ENCODE measurements around the gene TRIM42.

TRIM42 gene

DNA sequence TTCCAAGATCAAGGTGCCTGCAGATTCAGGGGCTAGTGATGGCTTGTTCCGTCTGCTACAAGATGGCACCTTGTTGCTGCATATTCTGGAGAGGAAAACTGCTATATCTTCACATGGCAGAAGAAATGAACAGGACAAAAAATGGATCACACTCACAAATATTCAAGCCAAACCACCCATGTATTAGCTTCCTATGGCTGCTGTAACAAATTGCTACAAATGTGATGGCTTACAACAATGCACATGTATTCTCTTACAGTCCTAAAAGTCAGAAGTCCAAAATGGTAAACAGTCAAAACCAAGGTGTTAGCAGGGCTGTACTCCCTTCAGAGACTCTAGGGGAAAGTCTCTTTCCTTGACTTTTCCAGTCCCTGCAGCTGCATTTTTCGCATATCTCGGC lies 55.8 kb downstream of the TRIM42 start:
- H3K36me3 ChIP-seq (ENCODE audit: control insufficient read depth in 2 of 2, insufficient read depth in 1 of 2, low read length in 2 of 2): no peaks in the 10 kb centered on the region
- ChIA-PET CTCF (no interaction called here), POLR2A (no interaction called here)
- H3K9me3 ChIP-seq (ENCODE audit: control insufficient read depth, insufficient read depth, low read depth, low read length): no peaks in the 10 kb centered on the region
- no peak overlapping the region for H3K27ac ChIP-seq (ENCODE audit: extremely low read depth, low read depth, low read length)
- no peak overlapping the region for H3K4me3 ChIP-seq (ENCODE audit: low read depth, low read length)
- TF ChIP-seq ZNF837 (tag by site-specific recombination; IDR thresholded peaks at IDR 0.05) (no peak), ZNF529 (tag by site-specific recombination; IDR thresholded peaks at IDR 0.05; ENCODE audit: insufficient replicate concordance) (no peak), ZNF433 (tag by site-specific recombination; IDR thresholded peaks at IDR 0.05; ENCODE audit: low read depth) (no peak), ZNF830 (tag by site-specific recombination; IDR thresholded peaks at IDR 0.05; ENCODE audit: low read depth) (no peak), GLI4 (tag by site-specific recombination; IDR thresholded peaks at IDR 0.05) (no peak), TRIM28 (IDR thresholded peaks at IDR 0.05; ENCODE audit: borderline replicate concordance, low read length) (no peak), BCL11B (tag by site-specific recombination; IDR thresholded peaks at IDR 0.05; ENCODE audit: low read depth) (no peak), KLF10 (tag by site-specific recombination; IDR thresholded peaks at IDR 0.05) (no peak), ZNF426 (tag by site-specific recombination; IDR thresholded peaks at IDR 0.05) (no peak), OVOL3 (tag by site-specific recombination; IDR thresholded peaks at IDR 0.05) (no peak), ZFP3 (tag by site-specific recombination; IDR thresholded peaks at IDR 0.05; ENCODE audit: low read depth) (no peak), ZNF174 (tag by site-specific recombination; IDR thresholded peaks at IDR 0.05) (no peak), ZNF670 (tag by site-specific recombination; IDR thresholded peaks at IDR 0.05; ENCODE audit: low read depth) (no peak), ZNF560 (tag by site-specific recombination; IDR thresholded peaks at IDR 0.05; ENCODE audit: borderline replicate concordance) (no peak), ZNF707 (tag by site-specific recombination; IDR thresholded peaks at IDR 0.05) (no peak), ZBTB21 (tag by site-specific recombination; IDR thresholded peaks at IDR 0.05) (no peak)
- TF ChIP-seq, protein P1, sequence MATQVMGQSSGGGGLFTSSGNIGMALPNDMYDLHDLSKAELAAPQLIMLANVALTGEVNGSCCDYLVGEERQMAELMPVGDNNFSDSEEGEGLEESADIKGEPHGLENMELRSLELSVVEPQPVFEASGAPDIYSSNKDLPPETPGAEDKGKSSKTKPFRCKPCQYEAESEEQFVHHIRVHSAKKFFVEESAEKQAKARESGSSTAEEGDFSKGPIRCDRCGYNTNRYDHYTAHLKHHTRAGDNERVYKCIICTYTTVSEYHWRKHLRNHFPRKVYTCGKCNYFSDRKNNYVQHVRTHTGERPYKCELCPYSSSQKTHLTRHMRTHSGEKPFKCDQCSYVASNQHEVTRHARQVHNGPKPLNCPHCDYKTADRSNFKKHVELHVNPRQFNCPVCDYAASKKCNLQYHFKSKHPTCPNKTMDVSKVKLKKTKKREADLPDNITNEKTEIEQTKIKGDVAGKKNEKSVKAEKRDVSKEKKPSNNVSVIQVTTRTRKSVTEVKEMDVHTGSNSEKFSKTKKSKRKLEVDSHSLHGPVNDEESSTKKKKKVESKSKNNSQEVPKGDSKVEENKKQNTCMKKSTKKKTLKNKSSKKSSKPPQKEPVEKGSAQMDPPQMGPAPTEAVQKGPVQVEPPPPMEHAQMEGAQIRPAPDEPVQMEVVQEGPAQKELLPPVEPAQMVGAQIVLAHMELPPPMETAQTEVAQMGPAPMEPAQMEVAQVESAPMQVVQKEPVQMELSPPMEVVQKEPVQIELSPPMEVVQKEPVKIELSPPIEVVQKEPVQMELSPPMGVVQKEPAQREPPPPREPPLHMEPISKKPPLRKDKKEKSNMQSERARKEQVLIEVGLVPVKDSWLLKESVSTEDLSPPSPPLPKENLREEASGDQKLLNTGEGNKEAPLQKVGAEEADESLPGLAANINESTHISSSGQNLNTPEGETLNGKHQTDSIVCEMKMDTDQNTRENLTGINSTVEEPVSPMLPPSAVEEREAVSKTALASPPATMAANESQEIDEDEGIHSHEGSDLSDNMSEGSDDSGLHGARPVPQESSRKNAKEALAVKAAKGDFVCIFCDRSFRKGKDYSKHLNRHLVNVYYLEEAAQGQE (tag by site-specific recombination; IDR thresholded peaks at IDR 0.05): no peak
- TF ChIP-seq, protein P2, sequence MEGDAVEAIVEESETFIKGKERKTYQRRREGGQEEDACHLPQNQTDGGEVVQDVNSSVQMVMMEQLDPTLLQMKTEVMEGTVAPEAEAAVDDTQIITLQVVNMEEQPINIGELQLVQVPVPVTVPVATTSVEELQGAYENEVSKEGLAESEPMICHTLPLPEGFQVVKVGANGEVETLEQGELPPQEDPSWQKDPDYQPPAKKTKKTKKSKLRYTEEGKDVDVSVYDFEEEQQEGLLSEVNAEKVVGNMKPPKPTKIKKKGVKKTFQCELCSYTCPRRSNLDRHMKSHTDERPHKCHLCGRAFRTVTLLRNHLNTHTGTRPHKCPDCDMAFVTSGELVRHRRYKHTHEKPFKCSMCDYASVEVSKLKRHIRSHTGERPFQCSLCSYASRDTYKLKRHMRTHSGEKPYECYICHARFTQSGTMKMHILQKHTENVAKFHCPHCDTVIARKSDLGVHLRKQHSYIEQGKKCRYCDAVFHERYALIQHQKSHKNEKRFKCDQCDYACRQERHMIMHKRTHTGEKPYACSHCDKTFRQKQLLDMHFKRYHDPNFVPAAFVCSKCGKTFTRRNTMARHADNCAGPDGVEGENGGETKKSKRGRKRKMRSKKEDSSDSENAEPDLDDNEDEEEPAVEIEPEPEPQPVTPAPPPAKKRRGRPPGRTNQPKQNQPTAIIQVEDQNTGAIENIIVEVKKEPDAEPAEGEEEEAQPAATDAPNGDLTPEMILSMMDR (tag by site-specific recombination; IDR thresholded peaks at IDR 0.05): no peak
- no peaks in the 10 kb centered on the region for H3K4me1 ChIP-seq (ENCODE audit: control insufficient read depth, insufficient read depth, low read length)

DNA sequence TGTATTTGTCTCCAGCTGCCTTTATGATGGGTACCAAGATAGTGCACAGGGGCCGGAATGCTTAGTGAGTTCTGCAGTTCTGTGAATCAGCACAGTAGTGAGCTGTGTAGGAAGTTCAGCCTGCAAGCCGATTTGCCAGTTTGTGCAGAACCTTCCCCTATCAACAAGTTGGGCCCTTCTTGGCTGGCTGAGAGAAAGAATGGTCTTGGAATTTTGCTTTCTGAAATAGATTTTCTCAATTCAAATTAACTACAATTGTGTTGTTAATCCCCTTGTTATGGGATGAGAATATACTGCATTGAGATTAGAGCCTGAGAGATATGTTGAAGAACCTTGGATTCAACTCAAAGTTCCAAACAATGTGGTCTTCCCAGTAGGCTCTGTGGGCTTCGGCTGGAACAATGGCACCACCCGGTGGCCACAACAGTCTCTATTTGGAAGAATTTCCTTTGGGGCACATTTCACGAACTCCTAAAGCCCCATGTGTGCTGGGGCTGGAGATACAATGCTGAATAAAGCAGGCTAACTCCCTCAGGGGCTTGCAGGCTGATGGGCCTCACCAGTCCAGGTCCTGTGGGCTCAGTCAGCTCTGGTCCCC lies 59.1 kb downstream of the TRIM42 start:
- no peaks in the 10 kb centered on the region for H3K4me1 ChIP-seq (ENCODE audit: control insufficient read depth, insufficient read depth, low read length)
- no peaks in the 10 kb centered on the region for H3K36me3 ChIP-seq (ENCODE audit: control insufficient read depth in 2 of 2, insufficient read depth in 1 of 2, low read length in 2 of 2)
- H3K4me3 ChIP-seq (ENCODE audit: low read depth, low read length): no peak overlapping the region
- POLR2A ChIA-PET: no interaction called here
- H3K9me3 ChIP-seq (ENCODE audit: control insufficient read depth, insufficient read depth, low read depth, low read length): no peaks in the 10 kb centered on the region
- CTCF ChIA-PET: interaction anchor here (0.6 to 1.3 kb wide), 7 partner anchors 9 to 1019 kb away, joined by 3 to 5 read pairs (median 3); no protein-coding TSS in a partner anchor
- H3K27ac ChIP-seq (ENCODE audit: extremely low read depth, low read depth, low read length): no peak overlapping the region
- TF ChIP-seq ZNF311 (tag by site-specific recombination; IDR thresholded peaks at IDR 0.05; ENCODE audit: borderline replicate concordance) (no peak), ZNF433 (tag by site-specific recombination; IDR thresholded peaks at IDR 0.05; ENCODE audit: low read depth) (no peak), ZNF654 (tag by site-specific recombination; IDR thresholded peaks at IDR 0.05; ENCODE audit: low read depth) (peak; percentile 51), ZNF548 (tag by site-specific recombination; IDR thresholded peaks at IDR 0.05) (no peak), WT1 (tag by site-specific recombination; IDR thresholded peaks at IDR 0.05) (no peak), KLF10 (tag by site-specific recombination; IDR thresholded peaks at IDR 0.05) (no peak), ZNF202 (tag by site-specific recombination; IDR thresholded peaks at IDR 0.05; ENCODE audit: borderline replicate concordance) (no peak)
- TF ChIP-seq, protein P3, sequence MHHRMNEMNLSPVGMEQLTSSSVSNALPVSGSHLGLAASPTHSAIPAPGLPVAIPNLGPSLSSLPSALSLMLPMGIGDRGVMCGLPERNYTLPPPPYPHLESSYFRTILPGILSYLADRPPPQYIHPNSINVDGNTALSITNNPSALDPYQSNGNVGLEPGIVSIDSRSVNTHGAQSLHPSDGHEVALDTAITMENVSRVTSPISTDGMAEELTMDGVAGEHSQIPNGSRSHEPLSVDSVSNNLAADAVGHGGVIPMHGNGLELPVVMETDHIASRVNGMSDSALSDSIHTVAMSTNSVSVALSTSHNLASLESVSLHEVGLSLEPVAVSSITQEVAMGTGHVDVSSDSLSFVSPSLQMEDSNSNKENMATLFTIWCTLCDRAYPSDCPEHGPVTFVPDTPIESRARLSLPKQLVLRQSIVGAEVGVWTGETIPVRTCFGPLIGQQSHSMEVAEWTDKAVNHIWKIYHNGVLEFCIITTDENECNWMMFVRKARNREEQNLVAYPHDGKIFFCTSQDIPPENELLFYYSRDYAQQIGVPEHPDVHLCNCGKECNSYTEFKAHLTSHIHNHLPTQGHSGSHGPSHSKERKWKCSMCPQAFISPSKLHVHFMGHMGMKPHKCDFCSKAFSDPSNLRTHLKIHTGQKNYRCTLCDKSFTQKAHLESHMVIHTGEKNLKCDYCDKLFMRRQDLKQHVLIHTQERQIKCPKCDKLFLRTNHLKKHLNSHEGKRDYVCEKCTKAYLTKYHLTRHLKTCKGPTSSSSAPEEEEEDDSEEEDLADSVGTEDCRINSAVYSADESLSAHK (tag by site-specific recombination; IDR thresholded peaks at IDR 0.05): no peak
- TF ChIP-seq, protein P4, sequence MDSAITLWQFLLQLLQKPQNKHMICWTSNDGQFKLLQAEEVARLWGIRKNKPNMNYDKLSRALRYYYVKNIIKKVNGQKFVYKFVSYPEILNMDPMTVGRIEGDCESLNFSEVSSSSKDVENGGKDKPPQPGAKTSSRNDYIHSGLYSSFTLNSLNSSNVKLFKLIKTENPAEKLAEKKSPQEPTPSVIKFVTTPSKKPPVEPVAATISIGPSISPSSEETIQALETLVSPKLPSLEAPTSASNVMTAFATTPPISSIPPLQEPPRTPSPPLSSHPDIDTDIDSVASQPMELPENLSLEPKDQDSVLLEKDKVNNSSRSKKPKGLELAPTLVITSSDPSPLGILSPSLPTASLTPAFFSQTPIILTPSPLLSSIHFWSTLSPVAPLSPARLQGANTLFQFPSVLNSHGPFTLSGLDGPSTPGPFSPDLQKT (IDR thresholded peaks at IDR 0.05; ENCODE audit: borderline replicate concordance, low read depth, low read length): no peak
